ENCODE measurements around the gene TADA3. TPM values are rescaled to one million over a fixed set of nuclear protein-coding genes. Genes with fewer than 3 reads are reported as not detected.
A peak's percentile ranks its signal among the peaks of the same experiment; 100 is the strongest.

The TADA3 gene
- total and polyA plus RNA-seq, 9 of the 15 experiments (the other 6 are each of a cell fraction or from before 2014, with no cell fraction given): 4.1 to 110 (median 74.8) TPM

DNA sequence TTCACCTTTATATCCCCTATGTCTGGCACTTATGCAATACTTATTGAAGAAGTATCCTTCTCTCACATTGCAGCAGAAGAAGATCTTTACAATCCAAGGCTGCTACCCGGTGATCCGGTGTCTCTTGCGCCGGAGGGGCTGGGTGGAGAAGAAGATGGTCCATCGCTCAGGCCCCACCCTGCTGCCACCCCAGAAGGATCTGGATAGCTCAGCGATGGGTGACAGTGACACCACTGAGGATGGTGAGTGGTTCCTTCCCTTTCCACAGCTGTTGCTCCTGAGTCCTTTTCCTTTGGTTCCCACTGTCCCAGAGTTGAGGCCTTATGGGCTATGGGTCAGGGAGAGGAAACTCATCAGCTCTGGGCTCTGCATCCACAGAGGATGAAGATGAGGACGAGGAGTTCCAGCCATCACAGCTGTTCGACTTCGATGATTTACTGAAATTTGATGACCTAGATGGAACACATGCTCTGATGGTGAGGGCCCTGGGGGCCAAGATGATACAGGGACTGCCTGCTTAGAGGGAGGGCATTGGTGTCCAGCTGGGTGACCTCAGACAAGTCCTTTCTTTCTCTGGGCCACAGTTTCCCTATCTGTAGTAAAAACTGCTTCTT is 20.7 kb upstream of the TADA3 start (continued):
- TF ChIP-seq ESRRA (IDR thresholded peaks at IDR 0.05; ENCODE audit: borderline replicate concordance, low read depth) (no peak), POLR2AphosphoS5 (IDR thresholded peaks at IDR 0.05; ENCODE audit: control insufficient read depth, insufficient read depth, low read depth, low read length) (no peak), ZNF695 (CRISPR knock-in tag; IDR thresholded peaks at IDR 0.05) (no peak), SREBF1 (IDR thresholded peaks at IDR 0.05; ENCODE audit: borderline replicate concordance, low read depth, low read length) (no peak), ZMIZ1 (IDR thresholded peaks at IDR 0.05; ENCODE audit: low read depth in 2 of 2, low read length in 2 of 2) (no peak), KLF10 (CRISPR knock-in tag; IDR thresholded peaks at IDR 0.05) (no peak), STAT5B (CRISPR knock-in tag; IDR thresholded peaks at IDR 0.05) (no peak), POLR2AphosphoS2 (IDR thresholded peaks at IDR 0.05; ENCODE audit: low read length) (peak; percentile 60; the same call in 1 of the 2 replicates), TGIF2 (CRISPR knock-in tag; IDR thresholded peaks at IDR 0.05) (no peak), TAF15 (IDR thresholded peaks at IDR 0.05; ENCODE audit: low read depth, low read length) (no peak), KLF13 (tag; IDR thresholded peaks at IDR 0.05; ENCODE audit: borderline replicate concordance, low read depth) (no peak)
- TF ChIP-seq, protein P1, sequence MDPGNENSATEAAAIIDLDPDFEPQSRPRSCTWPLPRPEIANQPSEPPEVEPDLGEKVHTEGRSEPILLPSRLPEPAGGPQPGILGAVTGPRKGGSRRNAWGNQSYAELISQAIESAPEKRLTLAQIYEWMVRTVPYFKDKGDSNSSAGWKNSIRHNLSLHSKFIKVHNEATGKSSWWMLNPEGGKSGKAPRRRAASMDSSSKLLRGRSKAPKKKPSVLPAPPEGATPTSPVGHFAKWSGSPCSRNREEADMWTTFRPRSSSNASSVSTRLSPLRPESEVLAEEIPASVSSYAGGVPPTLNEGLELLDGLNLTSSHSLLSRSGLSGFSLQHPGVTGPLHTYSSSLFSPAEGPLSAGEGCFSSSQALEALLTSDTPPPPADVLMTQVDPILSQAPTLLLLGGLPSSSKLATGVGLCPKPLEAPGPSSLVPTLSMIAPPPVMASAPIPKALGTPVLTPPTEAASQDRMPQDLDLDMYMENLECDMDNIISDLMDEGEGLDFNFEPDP (CRISPR knock-in tag; IDR thresholded peaks at IDR 0.05): no peak

Measured in K562 (cell line).